ENCODE data around the gene SKAP1.

GRCh38 chr17:48173191-48173984 lies 256.6 kb downstream of the SKAP1 start:
- TF ChIP-seq CTCF (IDR thresholded peaks at IDR 0.05; ENCODE audit: low read depth, low read length): no peak
- no peak for TF ChIP-seq EZH2phosphoT487 (IDR thresholded peaks at IDR 0.05; ENCODE audit: low read depth)
